Left lung (tissue), 10 donors: ENCODE measurements around the gene CCDC85C. TPM values are rescaled to one million over a fixed set of nuclear protein-coding genes. Genes with fewer than 3 reads are reported as not detected.

Experiments used
- ATAC-seq: fragments of 200-7000 bp; cut with Tn5 transposase; one replicate; pipeline ENCODE4 v1.9.1; 2020; ENCODE audit warnings: moderate library complexity
- DNase-seq, 4 donors: peaks; one replicate each; pipeline ENCODE4 v3.0.0-alpha.2; 2013 to 2020
- H3K27ac ChIP-seq, 2 donors: fragments of 200-600 bp; sonication (generic) in 1 of 2; one replicate each; pipeline versions ENCODE4 v1.5.0 to v1.8.0; 2020 to 2021
- H3K27me3 ChIP-seq, 2 donors: fragments of 200-600 bp; sonication (generic) in 1 of 2; one replicate each; pipeline versions ENCODE4 v1.5.0 to v1.8.0; 2020 to 2021
- H3K36me3 ChIP-seq, 2 donors: fragments of 200-600 bp; sonication (generic) in 1 of 2; one replicate each; pipeline versions ENCODE4 v1.5.0 to v1.8.0; 2020 to 2021
- H3K4me1 ChIP-seq, 2 donors: fragments of 200-600 bp; one replicate each; pipeline ENCODE4 v1.8.0; 2021
- H3K4me3 ChIP-seq, 2 donors: fragments of 200-600 bp; sonication (generic) in 1 of 2; one replicate each; pipeline versions ENCODE4 v1.5.0 to v1.8.0; 2020 to 2021; ENCODE audit warnings: mild to moderate bottlenecking in 1 of 2
- H3K9me3 ChIP-seq, 2 donors: fragments of 200-600 bp; sonication (generic) in 1 of 2; one replicate each; pipeline versions ENCODE4 v1.5.0 to v1.8.0; 2020 to 2021
- intact Hi-C, 2 donors: fragments of 100-400 bp; cut with DNase I; formaldehyde crosslinking; loops; one replicate each; pipeline versions ENCODE4 v1.11.2 to v1.14.2; 2022
- polyA plus RNA-seq, 6 donors: library from polyadenylated mRNA; unstranded; fragments of 120-200 nt; gene quantifications; one replicate each; pipeline ENCODE4 v1.2.1, GENCODE V29; 2013; ENCODE audit not compliant: insufficient read length in 6 of 6
- total RNA-seq, 2 donors: library from RNA; stranded (reverse); fragmentation: NEBNext Ultra II Directional; extraction: Animal tissue kit (Norgen Biotek cat#: 25700); gene quantifications; one replicate each; pipeline ENCODE4 v1.2.1, GENCODE V29; 2021
- TF ChIP-seq, protein P1 (sequence below), 2 donors: fragments of 200-600 bp; sonication (generic) in 1 of 2; IDR thresholded peaks; one replicate each; pipeline versions ENCODE4 v1.5.0 to v1.8.0; 2021; ENCODE audit warnings: antibody characterized with exemption in 2 of 2
- donor health status: DM: no; HTN: yes; CAD: no.
- donor health status: DM: no; HTN: no; CAD: no.

Gene CCDC85C
- total and polyA plus RNA-seq, 8 donors: 6.3 to 19.0 (median 13.2) TPM

DNA sequence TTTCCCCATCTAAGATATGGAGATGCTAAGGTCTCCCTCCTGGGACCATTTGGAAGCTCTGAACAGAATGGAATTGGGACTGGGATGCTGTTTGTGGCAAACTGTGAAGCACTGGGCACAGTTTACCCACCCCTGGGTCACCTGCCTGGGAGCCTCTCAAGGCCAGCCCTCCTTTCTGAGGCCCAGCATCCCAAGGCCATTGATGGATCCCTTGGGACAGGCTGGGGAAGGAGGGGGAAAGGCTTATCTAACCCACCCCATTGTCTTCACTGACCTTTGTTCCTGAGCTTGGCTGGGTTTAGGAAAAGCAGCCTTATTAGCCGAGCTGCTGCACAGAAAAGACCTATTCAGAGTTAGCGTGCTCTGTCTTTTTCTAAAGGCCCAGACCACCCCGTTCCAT lies 5.2 kb downstream of the CCDC85C start:
- no peaks in the 10 kb centered on the region for H3K9me3 ChIP-seq
- no peaks in the 10 kb centered on the region for H3K36me3 ChIP-seq
- H3K27me3 ChIP-seq: peaks cover 0 to 21% of the 10 kb centered on the region in 2 donors
- TF ChIP-seq, protein P1, sequence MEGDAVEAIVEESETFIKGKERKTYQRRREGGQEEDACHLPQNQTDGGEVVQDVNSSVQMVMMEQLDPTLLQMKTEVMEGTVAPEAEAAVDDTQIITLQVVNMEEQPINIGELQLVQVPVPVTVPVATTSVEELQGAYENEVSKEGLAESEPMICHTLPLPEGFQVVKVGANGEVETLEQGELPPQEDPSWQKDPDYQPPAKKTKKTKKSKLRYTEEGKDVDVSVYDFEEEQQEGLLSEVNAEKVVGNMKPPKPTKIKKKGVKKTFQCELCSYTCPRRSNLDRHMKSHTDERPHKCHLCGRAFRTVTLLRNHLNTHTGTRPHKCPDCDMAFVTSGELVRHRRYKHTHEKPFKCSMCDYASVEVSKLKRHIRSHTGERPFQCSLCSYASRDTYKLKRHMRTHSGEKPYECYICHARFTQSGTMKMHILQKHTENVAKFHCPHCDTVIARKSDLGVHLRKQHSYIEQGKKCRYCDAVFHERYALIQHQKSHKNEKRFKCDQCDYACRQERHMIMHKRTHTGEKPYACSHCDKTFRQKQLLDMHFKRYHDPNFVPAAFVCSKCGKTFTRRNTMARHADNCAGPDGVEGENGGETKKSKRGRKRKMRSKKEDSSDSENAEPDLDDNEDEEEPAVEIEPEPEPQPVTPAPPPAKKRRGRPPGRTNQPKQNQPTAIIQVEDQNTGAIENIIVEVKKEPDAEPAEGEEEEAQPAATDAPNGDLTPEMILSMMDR (IDR thresholded peaks at IDR 0.05): no peak
- no peak overlapping the region for H3K27ac ChIP-seq
- peaks cover 26 to 88% of the 10 kb centered on the region in 2 donors for H3K4me1 ChIP-seq
- intact Hi-C loops: no loop called here
- DNase-seq (no peak), ATAC-seq (no peak)
- no peak overlapping the region for H3K4me3 ChIP-seq

- no peaks in the 10 kb centered on the region for H3K36me3 ChIP-seq
Observed at GRCh38 chr14:99597911-99598600, 6.0 kb downstream of the CCDC85C start.

DNA sequence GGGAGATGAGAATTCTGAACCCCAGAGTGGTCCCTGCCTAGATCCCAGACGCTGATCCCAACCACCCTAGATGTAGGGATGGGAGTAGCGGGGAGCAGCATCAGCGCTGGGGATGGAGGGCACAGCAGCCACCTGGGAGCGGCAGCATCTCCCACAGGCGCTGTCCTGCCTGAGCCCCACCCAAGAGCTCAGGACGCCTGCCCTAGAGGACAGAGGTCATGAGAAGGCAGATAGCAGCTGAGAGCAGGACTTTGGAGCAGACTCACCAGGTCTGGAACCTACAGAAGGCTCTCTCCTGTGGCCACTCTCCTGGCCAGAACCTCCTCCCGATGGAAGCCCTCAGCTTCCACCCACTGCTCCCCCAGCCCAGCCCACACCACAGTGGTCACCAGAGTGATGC lies 7.2 kb downstream of the CCDC85C start:
- ATAC-seq (no peak), DNase-seq (no peak)
- Histone ChIP-seq H3K9me3 (no peaks in the 10 kb centered on the region), H3K27ac (peak overlapping the region; percentile 65 to 69), H3K4me3 (no peak overlapping the region), H3K27me3 (peaks cover 0 to under 1% of the 10 kb centered on the region in 2 donors), H3K36me3 (no peaks in the 10 kb centered on the region), H3K4me1 (peaks cover 17 to 80% of the 10 kb centered on the region in 2 donors)
- intact Hi-C loops: no loop called here
- TF ChIP-seq, protein P1 (IDR thresholded peaks at IDR 0.05): no peak

More at GRCh38 chr14:99597911-99598600, 6.0 kb downstream of the CCDC85C start:
- ATAC-seq (no peak), DNase-seq (no peak)
- Histone ChIP-seq H3K4me1 (peaks cover 26 to 87% of the 10 kb centered on the region in 2 donors), H3K27ac (no peak overlapping the region), H3K4me3 (no peak overlapping the region), H3K9me3 (no peaks in the 10 kb centered on the region), H3K27me3 (peaks cover 0 to 14% of the 10 kb centered on the region in 2 donors)
- TF ChIP-seq, protein P1 (IDR thresholded peaks at IDR 0.05): no peak
- intact Hi-C loops: no loop called here

GRCh38 chr14:99596071-99596627 lies 7.9 kb downstream of the CCDC85C start:
- Histone ChIP-seq H3K27ac (peak overlapping the region; percentile 65 to 69), H3K36me3 (no peaks in the 10 kb centered on the region), H3K4me3 (no peak overlapping the region), H3K27me3 (no peaks in the 10 kb centered on the region), H3K4me1 (peaks cover 16 to 77% of the 10 kb centered on the region in 2 donors), H3K9me3 (no peaks in the 10 kb centered on the region)
- TF ChIP-seq, protein P1 (IDR thresholded peaks at IDR 0.05): no peak
- intact Hi-C loops: no loop called here
- ATAC-seq (peak; percentile 90), DNase-seq (peak in 3 of 4 donors; percentile 57 to 67 (median 65))

DNA sequence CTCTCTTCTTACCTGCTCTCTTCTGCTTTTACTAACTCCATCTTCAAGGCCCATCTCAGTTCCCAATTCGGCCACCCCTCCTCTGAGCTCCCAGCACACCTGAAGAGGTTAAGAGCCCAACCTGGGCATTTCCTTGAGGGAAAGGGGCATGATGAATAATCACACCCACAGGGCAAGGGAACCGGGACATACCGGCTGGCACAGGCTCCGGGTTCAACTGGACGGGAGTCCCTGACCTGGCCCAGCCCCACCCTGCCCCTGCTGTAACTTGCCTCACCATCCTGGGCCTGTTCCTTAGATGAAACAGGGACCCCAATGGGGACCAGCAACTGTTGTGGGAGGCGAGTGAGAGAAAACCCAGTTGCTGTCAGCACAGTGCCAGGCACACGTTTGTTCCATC lies 8.5 kb downstream of the CCDC85C start:
- Histone ChIP-seq H3K27ac (peak overlapping the region; percentile 65 to 69), H3K27me3 (no peaks in the 10 kb centered on the region), H3K4me1 (peaks cover 12 to 77% of the 10 kb centered on the region in 2 donors), H3K9me3 (no peaks in the 10 kb centered on the region), H3K36me3 (no peaks in the 10 kb centered on the region), H3K4me3 (no peak overlapping the region)
- ATAC-seq (peak; percentile 13), DNase-seq (peak in 1 of 4 donors; percentile 52)
- intact Hi-C loops: no loop called here
- TF ChIP-seq, protein P1 (IDR thresholded peaks at IDR 0.05): no peak
